T-helper 2 cell treated with Interferon-gamma antibody and Interleukin-4, amounts not matched to agents 5 μg/mL and 100 μg/mL, for 36 hours (primary cell): ENCODE data around the gene RCOR3.
"Not testable (repeated sequence)": the region's sequence is repeated elsewhere in the genome, so short reads cannot be mapped to it uniquely, and the experiment has no call there.

Experiments
- DNase-seq: peaks from one replicate; pipeline ENCODE4 v3.0.0; 2021; ENCODE audit warnings: low spot score
- H3K27ac Mint-ChIP-seq: one replicate; pipeline ENCODE4 v1.8.0; 2021; ENCODE audit warnings: mild to moderate bottlenecking, mixed read lengths
- H3K27me3 Mint-ChIP-seq: one replicate; pipeline ENCODE4 v1.8.0; 2021; ENCODE audit warnings: low read depth, mixed read lengths
- H3K36me3 Mint-ChIP-seq: one replicate; pipeline ENCODE4 v1.8.0; 2021; ENCODE audit warnings: low read depth, mixed read lengths
- H3K4me1 Mint-ChIP-seq: one replicate; pipeline ENCODE4 v1.8.0; 2021; ENCODE audit warnings: low read depth, mixed read lengths
- H3K4me3 Mint-ChIP-seq: one replicate; pipeline ENCODE4 v1.8.0; 2022; ENCODE audit warnings: mild to moderate bottlenecking, moderate library complexity, mixed read lengths
- H3K9me3 Mint-ChIP-seq: one replicate; pipeline ENCODE4 v1.8.0; 2021; ENCODE audit warnings: mixed read lengths

RCOR3 gene

DNA sequence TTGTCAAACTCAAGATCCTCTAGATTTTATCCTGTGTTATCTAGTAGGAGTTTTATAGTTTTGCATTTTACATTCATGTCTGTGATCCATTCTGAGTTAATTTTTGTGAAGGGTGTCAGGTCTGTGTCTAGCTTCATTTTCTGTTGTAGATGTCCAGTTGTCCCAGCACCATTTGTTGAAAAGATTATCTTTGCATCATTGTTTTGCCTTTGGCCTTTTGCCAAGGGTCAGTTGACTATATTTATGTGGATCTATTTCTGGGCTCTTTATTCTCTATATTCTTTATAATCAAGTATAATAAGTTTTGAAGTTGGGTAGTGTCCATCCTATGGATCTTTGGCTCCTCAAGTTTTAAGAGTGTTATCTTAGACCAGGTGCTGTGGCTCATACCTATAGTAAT lies 89.4 kb downstream of the RCOR3 start:
- Mint-ChIP-seq H3K9me3 (peaks cover 22% of the 10 kb centered on the region), H3K27ac (no peak overlapping the region), H3K4me1 (peaks cover 39% of the 10 kb centered on the region), H3K4me3 (no peak overlapping the region), H3K36me3 (peaks cover 67% of the 10 kb centered on the region), H3K27me3 (no peaks in the 10 kb centered on the region)
- no peak for DNase-seq

- Mint-ChIP-seq H3K27me3 (no peaks in the 10 kb centered on the region), H3K27ac (no peak overlapping the region), H3K4me1 (peaks cover 41% of the 10 kb centered on the region), H3K4me3 (no peak overlapping the region), H3K9me3 (peaks cover 22% of the 10 kb centered on the region), H3K36me3 (peaks cover 73% of the 10 kb centered on the region)
- no peak for DNase-seq
Measured at GRCh38 chr1:211349741-211350140, 90.6 kb downstream of the RCOR3 start.

DNA sequence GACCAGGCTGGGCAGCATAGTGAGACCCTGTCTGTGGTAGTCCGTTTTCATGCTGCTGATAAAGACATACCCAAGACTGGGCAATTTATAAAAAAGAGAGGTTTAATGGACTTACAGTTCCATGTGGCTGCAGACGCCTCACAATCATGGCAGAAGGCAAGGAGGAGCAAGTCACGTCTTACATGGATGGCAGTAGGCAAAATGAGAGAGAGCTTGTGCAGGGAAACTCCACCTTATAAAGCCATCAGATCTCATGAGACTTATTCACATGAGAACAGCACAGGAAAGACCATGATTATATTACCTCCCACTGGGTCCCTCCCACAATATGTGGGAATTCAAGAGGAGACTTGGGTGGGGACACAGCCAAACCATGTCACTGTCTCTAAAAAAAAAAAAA lies 92.9 kb downstream of the RCOR3 start:
- not testable (repeated sequence) for H3K27ac Mint-ChIP-seq, DNase-seq, H3K27me3 Mint-ChIP-seq
- H3K9me3 Mint-ChIP-seq, result peaks cover 22% of the 10 kb centered on the region
- peaks cover 43% of the 10 kb centered on the region for H3K4me1 Mint-ChIP-seq
- peaks cover 69% of the 10 kb centered on the region for H3K36me3 Mint-ChIP-seq
- peak overlapping the region; percentile 39 for H3K4me3 Mint-ChIP-seq

DNA sequence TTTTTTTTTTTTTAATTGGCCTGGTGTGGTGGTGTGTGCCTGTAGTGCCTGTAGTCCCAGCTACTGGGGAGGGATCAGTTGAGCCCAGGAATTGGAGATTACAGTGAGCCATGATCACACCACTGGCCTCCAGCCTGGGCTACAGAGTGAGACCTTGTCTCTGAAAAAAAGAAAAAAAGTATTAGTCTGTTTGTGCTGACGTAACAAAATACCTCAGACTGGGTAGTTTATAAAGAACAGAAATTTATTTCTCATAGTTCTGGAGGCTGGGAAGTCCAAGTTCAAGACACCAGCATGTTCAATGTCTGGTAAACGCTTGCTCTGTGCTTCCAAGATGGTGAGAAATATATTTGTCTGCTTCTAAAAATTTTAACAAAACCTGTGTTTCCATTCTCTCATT lies 93.3 kb downstream of the RCOR3 start:
- H3K27ac Mint-ChIP-seq, result no peak overlapping the region
- H3K27me3 Mint-ChIP-seq, result no peaks in the 10 kb centered on the region
- H3K36me3 Mint-ChIP-seq, result peaks cover 70% of the 10 kb centered on the region
- peaks cover 22% of the 10 kb centered on the region for H3K9me3 Mint-ChIP-seq
- no peak for DNase-seq
- peaks cover 41% of the 10 kb centered on the region for H3K4me1 Mint-ChIP-seq
- peak overlapping the region; percentile 67 for H3K4me3 Mint-ChIP-seq

GRCh38 chr1:211352985-211353515 lies 93.9 kb downstream of the RCOR3 start:
- no peaks in the 10 kb centered on the region for H3K27me3 Mint-ChIP-seq
- H3K4me1 Mint-ChIP-seq, result peaks cover 39% of the 10 kb centered on the region
- H3K36me3 Mint-ChIP-seq, result peaks cover 69% of the 10 kb centered on the region
- H3K9me3 Mint-ChIP-seq, result peaks cover 22% of the 10 kb centered on the region
- DNase-seq, result no peak
- peak overlapping the region; percentile 63 for H3K27ac Mint-ChIP-seq
- peak overlapping the region; percentile 67 for H3K4me3 Mint-ChIP-seq

GRCh38 chr1:211353562-211354212 lies 94.5 kb downstream of the RCOR3 start:
- Mint-ChIP-seq H3K27ac (peak overlapping the region; percentile 63), H3K36me3 (peaks cover 66% of the 10 kb centered on the region), H3K27me3 (no peaks in the 10 kb centered on the region), H3K4me1 (peaks cover 39% of the 10 kb centered on the region), H3K9me3 (peaks cover 22% of the 10 kb centered on the region), H3K4me3 (peak overlapping the region; percentile 67)
- DNase-seq, result no peak

GRCh38 chr1:211355873-211356272 lies 96.7 kb downstream of the RCOR3 start:
- DNase-seq, result no peak
- H3K9me3 Mint-ChIP-seq, result peaks cover 18% of the 10 kb centered on the region
- peaks cover 62% of the 10 kb centered on the region for H3K36me3 Mint-ChIP-seq
- H3K4me3 Mint-ChIP-seq, result no peak overlapping the region
- no peak overlapping the region for H3K27ac Mint-ChIP-seq
- no peaks in the 10 kb centered on the region for H3K27me3 Mint-ChIP-seq
- peaks cover 38% of the 10 kb centered on the region for H3K4me1 Mint-ChIP-seq

- H3K4me1 Mint-ChIP-seq, result peaks cover 32% of the 10 kb centered on the region
- no peak overlapping the region for H3K4me3 Mint-ChIP-seq
- no peak overlapping the region for H3K27ac Mint-ChIP-seq
- DNase-seq, result no peak
- H3K36me3 Mint-ChIP-seq, result peaks cover 59% of the 10 kb centered on the region
- H3K9me3 Mint-ChIP-seq, result peaks cover 10% of the 10 kb centered on the region
- H3K27me3 Mint-ChIP-seq, result no peaks in the 10 kb centered on the region
Measured at GRCh38 chr1:211356723-211357407, 97.7 kb downstream of the RCOR3 start.

- H3K36me3 Mint-ChIP-seq, result peaks cover 48% of the 10 kb centered on the region
- no peak overlapping the region for H3K4me3 Mint-ChIP-seq
- no peaks in the 10 kb centered on the region for H3K27me3 Mint-ChIP-seq
- H3K9me3 Mint-ChIP-seq, result no peaks in the 10 kb centered on the region
- H3K4me1 Mint-ChIP-seq, result peaks cover 19% of the 10 kb centered on the region
- H3K27ac Mint-ChIP-seq, result no peak overlapping the region
- no peak for DNase-seq
Measured at GRCh38 chr1:211358685-211359084, 99.5 kb downstream of the RCOR3 start.

GRCh38 chr1:211359876-211360275 lies 100.7 kb downstream of the RCOR3 start:
- peaks cover 51% of the 10 kb centered on the region for H3K36me3 Mint-ChIP-seq
- H3K9me3 Mint-ChIP-seq, result no peaks in the 10 kb centered on the region
- no peak overlapping the region for H3K4me3 Mint-ChIP-seq
- H3K27me3 Mint-ChIP-seq, result no peaks in the 10 kb centered on the region
- no peak overlapping the region for H3K27ac Mint-ChIP-seq
- DNase-seq, result no peak
- peaks cover 14% of the 10 kb centered on the region for H3K4me1 Mint-ChIP-seq

DNA sequence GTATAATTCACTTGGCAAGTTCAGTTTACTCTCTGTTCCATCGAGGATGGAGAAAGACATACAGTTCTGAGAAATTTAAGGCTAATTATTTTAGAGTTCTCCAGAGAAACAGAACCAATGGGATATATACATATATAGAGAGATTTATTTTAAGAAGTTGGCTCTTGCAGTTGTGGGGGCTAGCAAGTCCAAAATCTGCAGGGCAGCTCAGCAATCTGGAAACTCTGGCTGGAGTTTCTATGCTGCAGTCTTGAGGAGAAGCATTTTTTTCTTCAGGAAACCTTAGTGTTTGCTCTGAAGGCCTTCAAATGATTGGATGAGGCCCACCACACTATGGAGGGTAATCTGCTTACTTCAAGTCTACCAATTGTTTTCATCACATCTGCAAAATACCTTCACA lies 102.0 kb downstream of the RCOR3 start:
- peaks cover 10% of the 10 kb centered on the region for H3K4me1 Mint-ChIP-seq
- peaks cover 53% of the 10 kb centered on the region for H3K36me3 Mint-ChIP-seq
- no peaks in the 10 kb centered on the region for H3K9me3 Mint-ChIP-seq
- no peaks in the 10 kb centered on the region for H3K27me3 Mint-ChIP-seq
- no peak for DNase-seq
- H3K4me3 Mint-ChIP-seq, result no peak overlapping the region
- H3K27ac Mint-ChIP-seq, result no peak overlapping the region
